Measurements from ENCODE around the gene CEP55.

GRCh38 chr10:93462371-93462770, 34.0 kb upstream of the CEP55 start:
- TF ChIP-seq POLR2AphosphoS5 (IDR thresholded peaks at IDR 0.05; ENCODE audit: insufficient read depth in 1 of 2, low read depth in 1 of 2) = no peak
- no peak for TF ChIP-seq CTCF (IDR thresholded peaks at IDR 0.05)
- no peak for TF ChIP-seq POLR2A (IDR thresholded peaks at IDR 0.05)

Data from vagina (tissue), 2 donors.